DOHH2 (cell line): Measurements from ENCODE around the gene ATP2C1.

ENCODE experiments used
- H3F3A ChIP-seq: fragments of 200-600 bp; sonication (generic), shearing (Covaris generic); 2 replicates; pipeline ENCODE4 v1.6.0; 2016; ENCODE audit warnings: antibody characterized with exemption, mild to moderate bottlenecking; ENCODE audit not compliant: control insufficient read depth, insufficient read depth
- H3K27ac ChIP-seq: fragments of 200-600 bp; sonication (generic); 2 replicates; pipeline ENCODE4 v1.5.1; 2014; ENCODE audit warnings: low read depth, mild to moderate bottlenecking, low read length, moderate library complexity
- H3K27me3 ChIP-seq: fragments of 200-600 bp; sonication (generic); 2 replicates; pipeline ENCODE4 v1.6.1; 2014; ENCODE audit warnings: mild to moderate bottlenecking, low read length, mixed read lengths; ENCODE audit not compliant: control insufficient read depth
- H3K36me3 ChIP-seq: fragments of 200-600 bp; sonication (generic); 2 replicates; pipeline ENCODE4 v1.6.1; 2014; ENCODE audit warnings: mild to moderate bottlenecking, low read length, moderate library complexity, mixed read lengths; ENCODE audit not compliant: control insufficient read depth
- H3K4me1 ChIP-seq: fragments of 200-600 bp; sonication (generic); 2 replicates; pipeline ENCODE4 v1.6.1; 2014; ENCODE audit warnings: mild to moderate bottlenecking, low read length, mixed read lengths; ENCODE audit not compliant: control insufficient read depth
- H3K4me2 ChIP-seq: fragments of 200-600 bp; sonication (generic); 2 replicates; pipeline ENCODE4 v1.6.0; 2014; ENCODE audit warnings: mild to moderate bottlenecking, low read length, moderate library complexity
- H3K4me3 ChIP-seq: fragments of 200-600 bp; sonication (generic); 2 replicates; pipeline ENCODE4 v1.5.1; 2014; ENCODE audit warnings: mild to moderate bottlenecking, low read length, mixed read lengths
- H3K79me2 ChIP-seq: fragments of 200-600 bp; sonication (generic); 2 replicates; pipeline ENCODE4 v1.6.1; 2014; ENCODE audit warnings: mild to moderate bottlenecking, low read length, mixed read lengths; ENCODE audit not compliant: control insufficient read depth
- H3K9me2 ChIP-seq: fragments of 200-600 bp; sonication (generic); replicated peaks from 2 replicates; pipeline ENCODE4 v1.6.1; 2014; ENCODE audit warnings: mild to moderate bottlenecking, low read length, mixed read lengths; ENCODE audit not compliant: control insufficient read depth
- H3K9me3 ChIP-seq: fragments of 200-600 bp; sonication (generic); 2 replicates; pipeline ENCODE4 v1.6.1; 2014; ENCODE audit warnings: antibody characterized with exemption, low read length, mixed read lengths; ENCODE audit not compliant: control insufficient read depth, insufficient read depth
- H4K20me1 ChIP-seq: fragments of 200-600 bp; sonication (generic); 2 replicates; pipeline ENCODE4 v1.6.0; 2014; ENCODE audit warnings: low read depth, mild to moderate bottlenecking, antibody characterized with exemption, low read length, moderate library complexity; ENCODE audit not compliant: control insufficient read depth, insufficient read depth
- CTCF ChIP-seq: fragments of 200-600 bp; sonication (generic); IDR thresholded peaks from one replicate; pipeline ENCODE4 v1.5.1; 2014; ENCODE audit warnings: antibody characterized with exemption, mild to moderate bottlenecking, low read depth, low read length; ENCODE audit not compliant: poor library complexity, severe bottlenecking
- EZH2phosphoT487 ChIP-seq: fragments of 200-600 bp; sonication (generic); IDR thresholded peaks from 2 replicates; pipeline ENCODE4 v1.6.1; 2017; ENCODE audit warnings: borderline replicate concordance, mild to moderate bottlenecking, antibody characterized with exemption, low read length, moderate library complexity, mixed read lengths

The ATP2C1 gene

GRCh38 chr3:130904491-130904890, 10.6 kb downstream of the ATP2C1 start:
- Histone ChIP-seq H3K27ac (no peak overlapping the region), H4K20me1 (peaks cover 3% of the 10 kb centered on the region; the same call in 1 of the 2 replicates), H3K4me2 (no peak overlapping the region)

GRCh38 chr3:130905551-130905950, 11.7 kb downstream of the ATP2C1 start:
- H3K9me3 ChIP-seq, result no peaks in the 10 kb centered on the region
- TF ChIP-seq CTCF (no peak), EZH2phosphoT487 (no peak)
- H4K20me1 ChIP-seq, result peaks cover 3% of the 10 kb centered on the region; the same call in 1 of the 2 replicates
- peak overlapping the region; percentile 6; the same call in 1 of the 2 replicates for H3K4me2 ChIP-seq
- H3F3A ChIP-seq, result no peaks in the 10 kb centered on the region
- H3K4me3 ChIP-seq, result no peak overlapping the region
- peaks cover 17% of the 10 kb centered on the region for H3K36me3 ChIP-seq
- H3K79me2 ChIP-seq, result peaks cover 95% of the 10 kb centered on the region
- H3K27me3 ChIP-seq, result no peaks in the 10 kb centered on the region
- H3K4me1 ChIP-seq, result peaks cover 45% of the 10 kb centered on the region
- no peaks in the 10 kb centered on the region for H3K9me2 ChIP-seq
- no peak overlapping the region for H3K27ac ChIP-seq

More at GRCh38 chr3:130904491-130904890, 10.6 kb downstream of the ATP2C1 start:
- no peaks in the 10 kb centered on the region for H3F3A ChIP-seq
- no peak for TF ChIP-seq CTCF
- TF ChIP-seq EZH2phosphoT487, result no peak
- H3K36me3 ChIP-seq, result peaks cover 17% of the 10 kb centered on the region
- no peaks in the 10 kb centered on the region for H3K9me2 ChIP-seq
- H3K4me3 ChIP-seq, result no peak overlapping the region
- H3K9me3 ChIP-seq, result no peaks in the 10 kb centered on the region
- H3K79me2 ChIP-seq, result peaks cover 100% of the 10 kb centered on the region
- no peaks in the 10 kb centered on the region for H3K27me3 ChIP-seq
- H3K4me1 ChIP-seq, result peaks cover 54% of the 10 kb centered on the region

- Histone ChIP-seq H3K27me3 (no peaks in the 10 kb centered on the region), H3K79me2 (peaks cover 86% of the 10 kb centered on the region), H3K9me2 (no peaks in the 10 kb centered on the region), H3K36me3 (peaks cover 17% of the 10 kb centered on the region), H4K20me1 (peaks cover 3% of the 10 kb centered on the region; the same call in 1 of the 2 replicates), H3K27ac (no peak overlapping the region), H3F3A (no peaks in the 10 kb centered on the region), H3K4me3 (no peak overlapping the region), H3K4me2 (no peak overlapping the region), H3K4me1 (peaks cover 35% of the 10 kb centered on the region), H3K9me3 (no peaks in the 10 kb centered on the region)
- no peak for TF ChIP-seq EZH2phosphoT487
- TF ChIP-seq CTCF, result no peak
These were observed 12.6 kb downstream of the ATP2C1 start for GRCh38 chr3:130906374-130906995.
